ENCODE results near the gene DIPK1A.

DIPK1A gene

DNA sequence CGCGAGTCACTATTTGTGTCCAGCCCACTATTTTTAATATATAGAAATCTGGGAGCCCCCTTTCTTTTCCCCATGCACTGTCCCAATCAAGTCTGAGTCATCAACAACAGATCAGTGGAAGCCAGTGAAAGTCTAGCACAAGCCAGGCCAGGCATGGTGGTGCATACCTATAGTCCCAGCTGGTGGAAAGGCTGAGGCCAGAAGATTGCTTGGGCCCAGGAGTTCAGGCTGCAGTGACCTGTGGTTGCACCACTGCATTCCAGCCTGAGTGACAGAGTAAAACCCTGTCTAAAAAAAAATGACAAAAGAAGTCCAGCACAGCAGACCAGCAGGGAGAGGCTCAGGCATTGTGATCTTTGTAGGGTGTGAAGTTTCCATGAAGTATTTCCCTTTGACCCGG, 138.4 kb downstream of the DIPK1A start:
- TF ChIP-seq GATA2 (IDR thresholded peaks at IDR 0.05; ENCODE audit: low read depth, low read length) (no peak), GATA3 (IDR thresholded peaks at IDR 0.05; ENCODE audit: low read depth, low read length) (no peak)

DNA sequence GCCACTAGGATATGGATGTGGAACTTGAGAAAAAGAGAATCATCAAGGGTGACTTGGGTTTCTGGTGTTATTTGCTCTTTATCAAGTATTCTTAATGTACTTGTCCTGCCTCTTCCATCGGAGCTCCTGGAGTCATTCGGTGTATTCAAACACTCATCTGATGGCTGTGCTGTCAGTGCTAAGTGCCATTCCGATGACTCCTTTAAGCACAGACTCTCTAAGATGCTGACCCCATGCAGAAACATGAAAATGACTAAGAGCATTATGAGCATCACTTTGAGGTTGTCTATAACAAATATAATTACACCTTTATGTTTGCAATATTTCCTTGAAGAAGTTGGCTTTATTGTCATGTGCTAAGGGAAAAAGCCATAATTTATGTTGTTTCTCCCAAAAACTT, 140.7 kb downstream of the DIPK1A start:
- TF ChIP-seq GATA3 (IDR thresholded peaks at IDR 0.05; ENCODE audit: low read depth, low read length) (no peak), GATA2 (IDR thresholded peaks at IDR 0.05; ENCODE audit: low read depth, low read length) (no peak)

GRCh38 chr1:92820024-92820423, 141.2 kb downstream of the DIPK1A start:
- TF ChIP-seq GATA2 (IDR thresholded peaks at IDR 0.05; ENCODE audit: low read depth, low read length): no peak
- TF ChIP-seq GATA3 (IDR thresholded peaks at IDR 0.05; ENCODE audit: low read depth, low read length): no peak

GRCh38 chr1:92817986-92818764, 143.1 kb downstream of the DIPK1A start:
- no peak for TF ChIP-seq GATA3 (IDR thresholded peaks at IDR 0.05; ENCODE audit: low read depth, low read length)

- TF ChIP-seq GATA3 (IDR thresholded peaks at IDR 0.05; ENCODE audit: low read depth, low read length): no peak
- no peak for TF ChIP-seq GATA2 (IDR thresholded peaks at IDR 0.05; ENCODE audit: low read depth, low read length)
Measured at GRCh38 chr1:92817137-92817697, 144.0 kb downstream of the DIPK1A start.

DNA sequence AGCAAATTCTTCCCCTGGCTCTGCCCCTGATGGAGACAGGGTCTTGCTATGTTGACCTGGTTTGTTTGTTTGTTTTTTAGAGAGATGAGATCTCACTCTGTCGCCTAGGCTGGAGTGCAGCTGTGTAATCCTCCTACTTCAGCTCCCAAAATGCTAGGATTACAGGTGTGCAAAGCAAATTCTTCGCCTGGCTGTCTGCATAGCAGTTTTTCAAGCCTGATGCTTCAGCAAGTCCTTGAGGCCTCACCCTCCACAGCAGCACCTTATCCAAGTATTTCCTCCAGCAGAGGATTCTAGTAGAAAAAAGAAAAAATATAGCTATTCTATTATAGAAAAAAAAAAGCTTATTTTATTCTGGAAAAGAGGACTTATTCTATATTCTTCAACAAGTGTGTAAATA, 144.5 kb downstream of the DIPK1A start:
- no peak for TF ChIP-seq GATA2 (IDR thresholded peaks at IDR 0.05; ENCODE audit: low read depth, low read length)
- no peak for TF ChIP-seq GATA3 (IDR thresholded peaks at IDR 0.05; ENCODE audit: low read depth, low read length)

DNA sequence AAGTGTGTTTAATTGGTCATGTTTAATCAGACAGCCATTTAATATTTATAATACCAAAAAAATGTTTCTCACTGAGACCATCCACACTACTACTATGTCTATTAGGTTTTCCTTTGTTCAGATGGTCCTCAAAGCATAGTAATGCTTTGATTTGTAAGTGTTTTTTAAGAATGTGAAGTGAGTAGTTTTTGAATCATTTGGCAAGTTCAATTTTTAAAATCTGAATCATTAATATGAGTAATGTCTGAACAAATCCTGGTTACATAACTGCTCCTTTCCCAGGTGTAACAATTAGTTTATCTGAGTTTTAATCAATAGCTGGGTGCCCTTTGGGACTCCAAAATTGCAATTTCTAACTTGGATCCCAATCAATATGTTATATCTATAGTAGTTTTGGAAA, 152.9 kb downstream of the DIPK1A start:
- TF ChIP-seq GATA2 (IDR thresholded peaks at IDR 0.05; ENCODE audit: low read depth, low read length) (no peak), GATA3 (IDR thresholded peaks at IDR 0.05; ENCODE audit: low read depth, low read length) (no peak)

DNA sequence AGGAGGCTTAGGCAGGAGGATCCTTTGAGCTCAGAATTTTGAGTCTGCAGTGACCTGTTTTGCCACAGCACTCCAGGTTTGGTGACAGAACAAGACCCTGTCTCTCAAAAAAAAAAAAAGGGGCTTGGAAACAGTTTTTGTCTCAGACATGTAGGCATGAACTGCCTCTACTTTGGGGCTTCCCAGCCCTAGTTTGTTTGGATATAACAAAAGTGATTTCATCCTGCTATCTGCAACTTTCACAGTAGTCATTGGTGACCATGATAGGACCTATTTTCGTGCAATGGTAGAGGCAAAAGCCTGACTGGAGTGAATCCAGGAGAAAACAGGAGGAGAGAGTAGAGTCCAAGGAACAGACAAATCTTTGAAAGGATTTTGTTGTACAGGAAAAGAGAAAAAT, 156.0 kb downstream of the DIPK1A start:
- no peak for TF ChIP-seq GATA2 (IDR thresholded peaks at IDR 0.05; ENCODE audit: low read depth, low read length)
- no peak for TF ChIP-seq GATA3 (IDR thresholded peaks at IDR 0.05; ENCODE audit: low read depth, low read length)

DNA sequence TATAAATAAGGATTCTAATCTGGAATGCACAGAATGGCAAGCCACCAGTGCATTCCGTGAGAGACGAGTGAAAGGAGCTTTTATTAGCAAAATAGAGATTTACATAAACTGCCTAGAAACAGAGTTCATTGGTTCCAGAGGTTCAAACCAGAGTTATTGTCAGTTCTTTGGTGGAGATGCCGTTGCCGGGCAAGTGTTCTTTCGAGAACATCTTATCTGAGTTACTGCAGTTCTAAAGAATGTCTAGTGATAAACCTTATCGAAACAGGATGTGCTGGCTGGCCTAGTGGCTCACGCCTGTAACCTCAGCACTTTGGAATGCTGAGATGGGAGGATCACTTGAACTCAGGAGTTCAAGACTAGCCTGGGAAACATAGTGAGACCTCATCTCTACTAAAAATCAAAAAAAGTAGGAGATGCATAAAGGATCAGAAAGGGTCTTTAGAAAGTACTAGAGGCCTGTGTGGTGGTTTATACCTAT, 156.5 kb downstream of the DIPK1A start:
- TF ChIP-seq GATA2 (IDR thresholded peaks at IDR 0.05; ENCODE audit: low read depth, low read length) (no peak), GATA3 (IDR thresholded peaks at IDR 0.05; ENCODE audit: low read depth, low read length) (no peak)

GRCh38 chr1:92803140-92803887, 157.9 kb downstream of the DIPK1A start:
- no peak for TF ChIP-seq GATA2 (IDR thresholded peaks at IDR 0.05; ENCODE audit: low read depth, low read length)

GRCh38 chr1:92797961-92798360, 163.3 kb downstream of the DIPK1A start:
- no peak for TF ChIP-seq GATA2 (IDR thresholded peaks at IDR 0.05; ENCODE audit: low read depth, low read length)
- no peak for TF ChIP-seq GATA3 (IDR thresholded peaks at IDR 0.05; ENCODE audit: low read depth, low read length)

GRCh38 chr1:92797297-92797696, 164.0 kb downstream of the DIPK1A start:
- TF ChIP-seq GATA2 (IDR thresholded peaks at IDR 0.05; ENCODE audit: low read depth, low read length): no peak

DNA sequence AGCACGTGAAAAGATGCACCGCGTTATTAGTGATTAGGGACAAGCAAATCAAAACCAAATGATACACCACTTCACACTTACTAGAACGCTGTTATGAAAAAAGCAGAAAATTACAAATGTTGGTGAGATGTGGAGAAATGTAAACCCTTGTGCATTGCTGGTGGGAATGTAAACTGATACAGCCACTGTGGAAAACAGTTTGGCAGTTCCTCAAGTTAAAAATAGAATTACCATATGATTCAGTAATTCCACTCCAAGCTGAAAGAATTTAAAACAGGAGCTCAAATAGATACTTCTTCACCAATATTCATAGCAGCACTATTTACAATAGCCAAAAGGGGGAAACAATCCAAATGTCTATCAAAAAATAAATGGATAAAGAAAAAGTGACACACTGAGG, 166.1 kb downstream of the DIPK1A start:
- TF ChIP-seq GATA2 (IDR thresholded peaks at IDR 0.05; ENCODE audit: low read depth, low read length) (no peak), GATA3 (IDR thresholded peaks at IDR 0.05; ENCODE audit: low read depth, low read length) (no peak)

- TF ChIP-seq GATA3 (IDR thresholded peaks at IDR 0.05; ENCODE audit: low read depth, low read length) (no peak), GATA2 (IDR thresholded peaks at IDR 0.05; ENCODE audit: low read depth, low read length) (no peak)
Measured at GRCh38 chr1:92792340-92792782, 168.9 kb downstream of the DIPK1A start.
